Measurements from ENCODE around the gene OTUD1.
A peak's percentile ranks its signal among the peaks of the same experiment; 100 is the strongest.

DNA sequence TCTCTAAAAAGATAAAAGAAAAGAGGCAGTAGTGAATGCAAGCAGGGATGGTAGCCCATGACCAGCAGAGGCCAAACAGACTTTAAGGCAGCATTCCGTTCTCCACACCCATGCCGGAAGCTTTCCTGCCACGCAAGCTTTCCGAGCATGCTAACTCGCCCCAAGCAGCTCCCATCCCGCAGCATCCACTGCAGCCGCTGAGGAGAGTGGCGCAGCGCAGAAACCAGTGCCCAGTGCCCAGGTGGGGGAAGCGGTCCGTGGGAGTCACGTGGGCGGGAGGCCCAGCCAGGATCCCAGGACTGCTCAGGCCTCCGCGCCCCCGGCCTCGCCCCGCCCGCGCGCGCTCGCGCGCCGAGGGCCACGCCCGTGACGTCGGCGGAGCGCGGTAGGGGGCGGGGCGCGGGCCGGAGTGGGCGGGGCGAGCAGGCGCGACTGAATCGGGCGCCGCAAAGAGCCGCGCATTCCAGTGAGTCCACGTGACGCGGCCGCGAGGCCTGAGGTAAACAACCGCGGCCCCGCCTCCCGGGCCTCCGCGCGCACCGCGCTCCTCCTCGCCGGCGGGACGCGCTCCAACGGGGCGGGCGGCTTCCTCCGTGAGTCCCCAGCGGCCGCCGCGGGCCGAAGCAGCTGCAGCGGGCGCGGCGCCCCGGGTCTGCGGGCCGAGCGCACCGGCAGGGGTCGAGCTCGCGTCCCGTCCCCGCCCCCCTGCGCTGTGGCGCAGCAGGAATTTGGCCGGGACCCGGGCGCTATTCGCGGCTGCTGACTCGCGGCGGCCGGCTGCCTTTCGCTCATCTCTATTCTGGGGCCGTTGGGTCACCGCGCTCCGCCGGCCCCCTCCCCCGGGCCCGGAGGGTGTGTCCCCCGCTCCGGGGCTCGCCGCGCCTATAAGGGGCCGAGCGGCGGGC is at the start of gene OTUD1:
- TF ChIP-seq CTCF (IDR thresholded peaks at IDR 0.05) (peak in 4 of 7 experiments; percentile 43 to 59 (median 54)), POLR2A (IDR thresholded peaks at IDR 0.05) (peak; percentile 61 to 87 (median 66))
